GM23248 (cell line): Measurements from ENCODE around the gene CREB5. TPM values are rescaled to one million over a fixed set of nuclear protein-coding genes. Genes with fewer than 3 reads are reported as not detected.

Source experiments
- DNase-seq: peaks from one replicate; pipeline ENCODE4 v3.0.0-alpha.2; 2015
- H2AFZ ChIP-seq: fragments of 200-600 bp; sonication (generic); 2 replicates; pipeline ENCODE4 v1.6.1; 2016; ENCODE audit warnings: antibody characterized with exemption
- H3F3A ChIP-seq: fragments of 200-600 bp; sonication (generic); 2 replicates; pipeline ENCODE4 v1.6.1; 2016; ENCODE audit warnings: mild to moderate bottlenecking, antibody characterized with exemption, mixed run types; ENCODE audit not compliant: insufficient read depth
- H3K27ac ChIP-seq: fragments of 200-600 bp; sonication (generic); 2 replicates; pipeline ENCODE4 v1.5.1; 2016; ENCODE audit warnings: mild to moderate bottlenecking
- H3K27me3 ChIP-seq: fragments of 200-600 bp; sonication (generic); replicated peaks from 2 replicates; pipeline ENCODE4 v1.6.1; 2016; ENCODE audit warnings: mild to moderate bottlenecking; ENCODE audit not compliant: insufficient read depth
- H3K36me3 ChIP-seq: fragments of 200-600 bp; sonication (generic); 2 replicates; pipeline ENCODE4 v1.6.1; 2016; ENCODE audit warnings: low read depth, mild to moderate bottlenecking
- H3K4me1 ChIP-seq: fragments of 200-600 bp; sonication (generic); 2 replicates; pipeline ENCODE4 v1.6.1; 2016; ENCODE audit warnings: mild to moderate bottlenecking; ENCODE audit not compliant: insufficient read depth
- H3K4me2 ChIP-seq: fragments of 200-600 bp; sonication (generic); one replicate; pipeline ENCODE4 v1.6.1; 2016; ENCODE audit warnings: mild to moderate bottlenecking; ENCODE audit not compliant: unreplicated experiment
- H3K4me3 ChIP-seq: fragments of 200-600 bp; sonication (generic); 2 replicates; pipeline ENCODE4 v1.5.1; 2016; ENCODE audit warnings: mild to moderate bottlenecking
- H3K79me2 ChIP-seq: fragments of 200-600 bp; sonication (generic); 2 replicates; pipeline ENCODE4 v1.6.1; 2016; ENCODE audit warnings: mild to moderate bottlenecking; ENCODE audit not compliant: insufficient read depth
- H3K9ac ChIP-seq: fragments of 200-600 bp; sonication (generic); 2 replicates; pipeline ENCODE4 v1.6.1; 2016; ENCODE audit warnings: mild to moderate bottlenecking
- H3K9me2 ChIP-seq: fragments of 200-600 bp; sonication (generic); 2 replicates; pipeline ENCODE4 v1.6.1; 2016; ENCODE audit warnings: mixed run types, mild to moderate bottlenecking, moderate library complexity; ENCODE audit not compliant: insufficient read depth
- H3K9me3 ChIP-seq: fragments of 200-600 bp; sonication (generic); one replicate; pipeline ENCODE4 v1.6.1; 2017; ENCODE audit warnings: low read depth
- H4K20me1 ChIP-seq: fragments of 200-600 bp; sonication (generic); 2 replicates; pipeline ENCODE4 v1.6.0; 2016; ENCODE audit not compliant: insufficient read depth
- EZH2 ChIP-seq: fragments of 200-600 bp; sonication (generic); IDR thresholded peaks from 2 replicates; pipeline ENCODE4 v1.6.1; 2018; ENCODE audit warnings: antibody characterized with exemption, mild to moderate bottlenecking; ENCODE audit not compliant: insufficient read depth, poor library complexity, severe bottlenecking
- EZH2phosphoT487 ChIP-seq: fragments of 200-600 bp; sonication (generic); IDR thresholded peaks from 2 replicates; pipeline ENCODE4 v1.6.1; 2018; ENCODE audit warnings: antibody characterized with exemption, moderate library complexity, mild to moderate bottlenecking, low read depth; ENCODE audit not compliant: insufficient read depth
- WGBS, 2 experiments: methylation state at CpG; one replicate each; pipeline ENCODE4 v1.1.6; 2015 to 2017; ENCODE audit warnings: low lambda C conversion rate in 2 of 2, low coverage in 1 of 2; ENCODE audit errors: missing lambda C conversion rate in 2 of 2; 5-methylcytosine and 5-hydroxymethylcytosine counted together
- in situ Hi-C: fragments of 300-500 bp; cut with MboI; formaldehyde crosslinking; loops from 2 replicates; pipeline ENCODE4 v1.15.0; 2020
- polyA plus RNA-seq: library from polyadenylated mRNA; unstranded; fragments of >200 nt; fragmentation: Nextera tagmentation; extraction: Ambion mirVana; gene quantifications from 2 replicates; pipeline ENCODE4 v1.2.1, GENCODE V29; 2016
- total RNA-seq: library from RNA; depleted of rRNA; stranded (reverse); fragments of >200 nt; shearing (Covaris generic); gene quantifications from 2 replicates; pipeline ENCODE4 v1.2.3, GENCODE V29; 2014

CREB5 gene
- total and polyA plus RNA-seq, 2 experiments from 2014 or later: 13.6 to 19.2 TPM

- Histone ChIP-seq H3K4me2 (peak overlapping the region; percentile 77), H3K27me3 (no peaks in the 10 kb centered on the region), H3K9ac (no peak overlapping the region; the same call in 1 of the 2 replicates), H3K27ac (no peak overlapping the region), H4K20me1 (no peaks in the 10 kb centered on the region), H3F3A (peaks cover 11% of the 10 kb centered on the region; the same call in 1 of the 2 replicates), H2AFZ (peak overlapping the region; percentile 21; the same call in 1 of the 2 replicates), H3K36me3 (no peaks in the 10 kb centered on the region), H3K4me3 (peak overlapping the region; percentile 44), H3K79me2 (peaks cover 58% of the 10 kb centered on the region), H3K9me3 (no peaks in the 10 kb centered on the region), H3K9me2 (no peaks in the 10 kb centered on the region), H3K4me1 (peaks cover 52% of the 10 kb centered on the region)
- in situ Hi-C loops: no loop called here
- TF ChIP-seq EZH2phosphoT487: no peak
- no peak for TF ChIP-seq EZH2
- 27 to 32% methylated on average over 6 of the region's 6 CpGs for WGBS, 2 experiments
- peak; percentile 19 for DNase-seq
Observed at GRCh38 chr7:28697913-28698563, 285.7 kb downstream of the CREB5 start.

DNA sequence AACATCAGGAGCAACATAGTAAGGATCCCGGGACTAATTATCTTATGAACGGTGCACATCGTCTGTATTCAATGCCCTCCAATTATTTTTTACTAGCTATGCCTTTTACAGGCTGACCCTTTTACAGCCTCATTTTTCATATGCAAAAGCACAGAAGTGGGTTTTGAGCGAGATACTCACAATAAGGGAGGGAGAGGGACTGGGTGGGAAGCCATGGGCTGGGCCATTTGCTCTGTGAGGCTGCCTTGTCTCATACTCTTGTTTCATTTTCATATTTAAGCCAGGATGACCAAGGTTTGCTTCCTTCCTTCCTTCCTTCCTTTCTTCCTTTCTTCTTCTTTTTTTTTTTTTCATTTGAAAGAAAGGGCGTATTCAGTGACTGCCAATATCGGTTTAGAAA is 286.5 kb downstream of the CREB5 start:
- Histone ChIP-seq H3K36me3 (no peaks in the 10 kb centered on the region), H3K4me3 (peak overlapping the region; percentile 44), H3K27ac (no peak overlapping the region), H4K20me1 (no peaks in the 10 kb centered on the region), H3K4me2 (peak overlapping the region; percentile 77), H3F3A (peaks cover 11% of the 10 kb centered on the region; the same call in 1 of the 2 replicates), H3K4me1 (peaks cover 52% of the 10 kb centered on the region), H2AFZ (peak overlapping the region; percentile 21; the same call in 1 of the 2 replicates), H3K27me3 (no peaks in the 10 kb centered on the region), H3K9me2 (no peaks in the 10 kb centered on the region), H3K9me3 (no peaks in the 10 kb centered on the region), H3K79me2 (peaks cover 58% of the 10 kb centered on the region), H3K9ac (0 out of 2 replicates have a peak overlapping the region, but pooled peaks have one; percentile 1)
- WGBS, 2 experiments: 29 to 36% methylated on average over 6 of the region's 6 CpGs
- in situ Hi-C loops: no loop called here
- no peak for TF ChIP-seq EZH2phosphoT487
- peak; percentile 31 for DNase-seq

DNA sequence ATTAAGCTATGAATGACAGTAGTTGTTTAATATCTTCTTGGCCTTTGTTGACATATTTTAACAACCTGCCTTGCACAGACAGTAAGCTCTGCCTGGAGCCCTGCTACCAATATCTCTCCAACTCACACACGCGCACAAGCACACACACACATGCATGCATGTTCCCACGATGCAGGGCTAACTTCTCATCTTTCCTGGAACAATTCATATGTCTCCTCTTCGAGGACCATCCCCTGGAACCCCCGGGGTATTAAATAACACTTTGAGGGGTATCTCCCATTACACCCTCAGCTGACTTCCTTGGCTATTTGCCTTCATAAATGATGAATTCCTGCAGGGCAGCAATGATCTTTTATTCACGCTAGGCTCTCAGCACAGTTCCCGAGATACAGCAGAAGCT is 287.8 kb downstream of the CREB5 start:
- Histone ChIP-seq H3F3A (peaks cover 11% of the 10 kb centered on the region; the same call in 1 of the 2 replicates), H3K9ac (peak overlapping the region; percentile 34; the same call in 1 of the 2 replicates), H3K9me3 (no peaks in the 10 kb centered on the region), H3K27me3 (no peaks in the 10 kb centered on the region), H3K9me2 (no peaks in the 10 kb centered on the region), H3K4me1 (peaks cover 49% of the 10 kb centered on the region), H3K27ac (peak overlapping the region; percentile 27; the same call in 1 of the 2 replicates), H3K4me2 (no peak overlapping the region), H4K20me1 (no peaks in the 10 kb centered on the region), H3K4me3 (no peak overlapping the region), H3K79me2 (peaks cover 54% of the 10 kb centered on the region), H2AFZ (no peak overlapping the region), H3K36me3 (no peaks in the 10 kb centered on the region)
- in situ Hi-C loops: no loop called here
- TF ChIP-seq EZH2phosphoT487 (no peak), EZH2 (no peak)
- no peak for DNase-seq
- WGBS, 2 experiments: 71 to 76% methylated on average over 7 of the region's 7 CpGs

GRCh38 chr7:28700790-28701203 is 288.5 kb downstream of the CREB5 start:
- H3F3A ChIP-seq: peaks cover 11% of the 10 kb centered on the region; the same call in 1 of the 2 replicates
- H3K4me3 ChIP-seq: no peak overlapping the region
- no peaks in the 10 kb centered on the region for H3K36me3 ChIP-seq
- H2AFZ ChIP-seq: no peak overlapping the region
- H4K20me1 ChIP-seq: no peaks in the 10 kb centered on the region
- peak overlapping the region; percentile 34; the same call in 1 of the 2 replicates for H3K9ac ChIP-seq
- no peaks in the 10 kb centered on the region for H3K9me2 ChIP-seq
- no peak overlapping the region for H3K4me2 ChIP-seq
- peaks cover 42% of the 10 kb centered on the region for H3K4me1 ChIP-seq
- peak; percentile 61 for DNase-seq
- H3K9me3 ChIP-seq: no peaks in the 10 kb centered on the region
- in situ Hi-C loops: no loop called here
- H3K27me3 ChIP-seq: no peaks in the 10 kb centered on the region
- WGBS, 2 experiments: 72% methylated on average over 3 of the region's 3 CpGs
- TF ChIP-seq EZH2 (no peak), EZH2phosphoT487 (no peak)
- H3K27ac ChIP-seq: peak overlapping the region; percentile 29; the same call in 1 of the 2 replicates
- peaks cover 54% of the 10 kb centered on the region for H3K79me2 ChIP-seq
